Left cardiac atrium (tissue), 4 donors: ENCODE measurements around the gene PCGF5. TPM values are rescaled to one million over a fixed set of nuclear protein-coding genes. Genes with fewer than 3 reads are reported as not detected.
"Not testable (repeated sequence)": the region's sequence is repeated elsewhere in the genome, so short reads cannot be mapped to it uniquely, and the experiment has no call there.

Experiments
- ATAC-seq, 2 donors: fragments of 200-7000 bp; cut with Tn5 transposase; one replicate each; pipeline ENCODE4 v1.9.1; 2020; ENCODE audit warnings: mild to moderate bottlenecking in 2 of 2, moderate library complexity in 2 of 2
- DNase-seq: peaks from one replicate; pipeline ENCODE4 v3.0.0-alpha.2; 2020
- intact Hi-C, 2 donors: fragments of 100-400 bp; cut with DNase I; formaldehyde crosslinking; loops; one replicate each; pipeline versions ENCODE4 v1.14.1 to v1.15.1; 2022 to 2023
- total RNA-seq, 2 donors: library from RNA; stranded (reverse); fragmentation: NEBNext Ultra II Directional; extraction: Animal tissue kit (Norgen Biotek cat#: 25700); gene quantifications; one replicate each; pipeline ENCODE4 v1.2.1, GENCODE V29; 2021
- donor health status: DM: no; HTN: yes; CAD: no.
- donor health status: DM: no; HTN: yes; CAD: no; lungs with severe emphysema.
- donor health status: DM: yes; HTN: yes; CAD: no.
- donor health status: Dilated cardiomyopathy.

PCGF5 gene
- total RNA-seq, 2 donors from 2014 or later = 46.3 to 55.6 TPM

- DNase-seq (no peak), ATAC-seq (no peak)
- intact Hi-C loops = no loop called here
These were observed 87.0 kb downstream of the PCGF5 start for GRCh38 chr10:91307489-91307888.

- intact Hi-C loops = no loop called here
- DNase-seq (no peak), ATAC-seq (no peak)
These were observed 89.2 kb downstream of the PCGF5 start for GRCh38 chr10:91309711-91310110.

- intact Hi-C loops = no loop called here
- no peak for DNase-seq
- ATAC-seq = no peak
These were observed 91.3 kb downstream of the PCGF5 start for GRCh38 chr10:91311601-91312381.

GRCh38 chr10:91312382-91312733, 91.9 kb downstream of the PCGF5 start:
- ATAC-seq (no peak), DNase-seq (no peak)
- intact Hi-C loops = no loop called here

GRCh38 chr10:91313796-91314485, 93.5 kb downstream of the PCGF5 start:
- intact Hi-C loops = no loop called here
- DNase-seq (no peak), ATAC-seq (no peak)

DNA sequence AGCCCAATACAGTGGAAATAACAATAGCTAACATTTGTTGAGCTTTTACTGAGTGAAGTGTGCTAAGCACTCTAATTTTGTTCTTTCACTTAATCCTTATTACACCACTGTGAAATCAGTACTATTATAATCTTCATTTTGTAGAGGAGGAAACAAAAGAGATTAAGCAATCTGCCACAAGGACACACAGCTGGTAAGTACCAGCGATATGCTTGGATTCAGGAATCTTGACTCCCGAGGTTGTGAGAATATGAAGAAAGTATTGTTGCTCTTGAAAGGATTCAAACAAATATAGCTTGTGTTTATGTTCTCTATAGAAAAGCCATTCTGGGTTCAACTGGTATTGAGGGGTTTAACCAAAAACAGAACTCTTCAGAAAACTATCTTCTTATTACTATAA, 96.0 kb downstream of the PCGF5 start:
- DNase-seq = no peak
- no peak for ATAC-seq
- intact Hi-C loops = no loop called here

DNA sequence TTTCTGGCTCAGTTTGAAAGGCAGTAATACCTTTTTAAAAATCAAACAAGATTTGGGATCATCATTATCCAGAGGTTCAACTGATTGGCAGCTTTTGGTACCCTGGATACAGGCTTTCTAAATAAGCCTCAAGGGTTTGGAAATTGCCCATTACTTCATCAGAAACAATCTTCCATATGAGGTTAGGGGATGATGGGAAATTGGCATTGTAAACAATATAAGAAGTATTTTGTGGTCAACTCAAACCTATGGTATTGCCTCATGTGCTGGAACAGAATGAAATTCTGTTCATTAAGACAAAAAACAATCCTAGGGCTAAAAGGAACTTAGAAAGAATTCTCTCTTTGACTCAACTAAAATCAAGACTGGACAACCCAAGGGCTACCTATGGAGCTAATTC, 97.1 kb downstream of the PCGF5 start:
- intact Hi-C loops = no loop called here
- DNase-seq (no peak), ATAC-seq (no peak)

- no peak for DNase-seq
- intact Hi-C loops = no loop called here
- ATAC-seq = no peak
These were observed 98.9 kb downstream of the PCGF5 start for GRCh38 chr10:91319336-91319735.

DNA sequence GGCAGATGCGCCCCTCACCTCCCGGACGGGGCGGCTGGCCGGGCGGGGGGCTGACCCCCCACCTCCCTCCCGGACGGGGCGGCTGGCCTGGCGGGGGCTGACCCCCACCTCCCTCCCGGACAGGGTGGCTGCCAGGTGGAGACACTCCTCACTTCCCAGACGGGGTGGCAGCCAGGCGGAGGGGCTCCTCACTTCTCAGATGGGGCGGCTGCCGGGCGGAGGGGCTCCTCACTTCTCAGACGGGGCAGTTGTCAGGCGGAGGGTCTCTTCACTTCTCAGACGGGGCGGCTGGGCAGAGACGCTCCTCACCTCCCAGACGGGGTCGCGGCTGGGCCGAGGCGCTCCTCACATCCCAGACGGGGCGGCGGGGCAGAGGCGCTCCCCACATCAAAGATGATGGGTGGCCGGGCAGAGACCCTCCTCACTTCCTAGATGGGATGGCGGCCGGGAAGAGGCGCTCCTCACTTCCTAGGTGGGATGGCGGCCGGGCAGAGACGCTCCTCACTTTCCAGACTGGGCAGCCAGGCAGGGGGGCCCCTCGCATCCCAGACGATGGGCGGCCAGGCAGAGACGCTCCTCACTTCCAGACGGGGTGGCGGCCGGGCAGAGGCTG, 102.9 kb downstream of the PCGF5 start:
- intact Hi-C loops, DNase-seq, ATAC-seq: not testable (repeated sequence)

DNA sequence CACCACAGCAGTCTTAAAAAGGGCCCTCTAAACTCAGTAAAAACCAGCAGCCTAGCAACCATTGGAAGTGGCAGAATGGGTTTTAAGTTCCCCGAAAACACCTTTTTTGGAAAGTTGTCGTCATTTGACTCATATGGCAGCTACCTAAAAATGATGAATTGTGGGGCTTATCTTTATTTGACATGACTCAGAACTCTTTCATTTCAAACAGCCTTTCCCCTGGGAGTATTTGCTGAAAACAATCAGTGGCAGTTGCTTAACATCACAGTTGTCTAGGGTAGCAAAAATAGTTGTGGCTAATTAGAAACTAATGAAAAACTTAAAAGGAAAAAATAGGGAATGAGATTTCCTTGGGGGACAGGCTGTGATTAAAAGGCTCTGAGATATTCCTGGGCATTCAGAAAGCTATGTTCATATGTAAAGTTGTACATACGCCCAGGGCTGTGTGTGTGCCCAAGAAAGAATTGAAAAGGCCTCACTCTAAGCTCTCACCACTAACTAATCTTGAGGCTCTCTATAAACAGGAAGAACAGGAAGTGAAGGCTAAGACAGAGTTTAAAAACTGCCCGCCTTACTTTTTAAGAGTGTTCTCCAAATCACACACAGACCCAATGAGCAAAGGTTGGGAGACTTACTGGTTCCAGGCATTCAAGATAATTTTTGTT, 108.0 kb downstream of the PCGF5 start:
- ATAC-seq (no peak), DNase-seq (no peak)
- intact Hi-C loops = no loop called here

Other genes with a start within 250 kb of the PCGF5 start
- gene HECTD2, start 189.7 kb downstream of the PCGF5 start, total RNA-seq = 1 to 10 TPM; 6.5 to 9.6 TPM